ENCODE measurements around the gene LMOD3. TPM values are rescaled to one million over a fixed set of nuclear protein-coding genes. Genes with fewer than 3 reads are reported as not detected.

LMOD3 gene
- total RNA-seq, 2 experiments from 2014 or later, result not detected

- ChIA-PET CTCF (interaction anchor here (0.7 to 1.9 kb wide), 3 partner anchors 10 to 30 kb away, joined by 4 to 9 read pairs (median 5); partner anchors contain the start of gene TMF1), POLR2A (interaction anchor here (0.8 to 6.1 kb wide), 7 partner anchors 11 to 32 kb away, joined by 3 to 81 read pairs (median 5); partner anchors contain the start of gene TMF1)
- Mint-ChIP-seq H3K4me1 (ENCODE audit: low read depth) (peaks cover 60% of the 10 kb centered on the region), H3K27me3 (no peaks in the 10 kb centered on the region), H3K4me3 (peak overlapping the region; percentile 51), H3K9me3 (no peaks in the 10 kb centered on the region), H3K27ac (peak overlapping the region; percentile 97), H3K36me3 (peaks cover 14% of the 10 kb centered on the region)
- DNase-seq, result peak; percentile 32
- intact Hi-C loops (cut with micrococcal nuclease), result loop anchor here (2.0 to 5.0 kb wide), 3 partner anchors 13 to 1981 kb away; no protein-coding TSS in a partner anchor
These were observed 40.7 kb downstream of the LMOD3 start for GRCh38 chr3:69081583-69082262.

- CTCF ChIA-PET, result no interaction called here
- peak; percentile 96 for DNase-seq
- H3K27ac Mint-ChIP-seq, result peak within 1 kb of the TSS; percentile 97
- peaks cover 8% of the 10 kb centered on the region for H3K36me3 Mint-ChIP-seq
- intact Hi-C loops (cut with micrococcal nuclease), result loop anchor here (1.0 to 5.0 kb wide), 3 partner anchors 14 to 1982 kb away; no protein-coding TSS in a partner anchor
- peaks cover 62% of the 10 kb centered on the region for H3K4me1 Mint-ChIP-seq (ENCODE audit: low read depth)
- no peaks in the 10 kb centered on the region for H3K27me3 Mint-ChIP-seq
- no peaks in the 10 kb centered on the region for H3K9me3 Mint-ChIP-seq
- peak within 1 kb of the TSS; percentile 78 for H3K4me3 Mint-ChIP-seq
- POLR2A ChIA-PET, result interaction anchor here (1.7 to 6.1 kb wide), 2 partner anchors 13 to 29 kb away, joined by 6 to 81 read pairs; partner anchors contain the start of gene TMF1
These were observed 42.0 kb downstream of the LMOD3 start, which contains the start of gene UBA3 for GRCh38 chr3:69080233-69080920. UBA3 (minus strand) TSS chr3:69080365; CDS start chr3:69080353, 12 bp downstream.

GRCh38 chr3:69079269-69080159 lies 42.9 kb downstream of the LMOD3 start:
- CTCF ChIA-PET, result interaction anchor here (1.2 kb wide), 1 partner anchor 20 kb away, joined by 3 read pairs; no protein-coding TSS in a partner anchor
- peaks cover 8% of the 10 kb centered on the region for H3K36me3 Mint-ChIP-seq

GRCh38 chr3:69072928-69073327 lies 49.5 kb downstream of the LMOD3 start:
- H3K27me3 Mint-ChIP-seq, result no peaks in the 10 kb centered on the region
- intact Hi-C loops (cut with micrococcal nuclease), result no loop called here
- H3K27ac Mint-ChIP-seq, result no peak overlapping the region
- peaks cover 37% of the 10 kb centered on the region for H3K36me3 Mint-ChIP-seq
- H3K4me3 Mint-ChIP-seq, result no peak overlapping the region
- H3K9me3 Mint-ChIP-seq, result no peaks in the 10 kb centered on the region
- CTCF ChIA-PET, result no interaction called here
- POLR2A ChIA-PET, result no interaction called here
- H3K4me1 Mint-ChIP-seq (ENCODE audit: low read depth), result peaks cover 30% of the 10 kb centered on the region
- no peak for DNase-seq

More at GRCh38 chr3:69079269-69080159, 42.9 kb downstream of the LMOD3 start:
- Mint-ChIP-seq H3K27me3 (no peaks in the 10 kb centered on the region), H3K4me1 (ENCODE audit: low read depth) (peaks cover 60% of the 10 kb centered on the region), H3K4me3 (peak overlapping the region; percentile 78), H3K27ac (peak overlapping the region; percentile 75), H3K9me3 (no peaks in the 10 kb centered on the region)
- POLR2A ChIA-PET, result interaction anchor here (0.6 to 6.1 kb wide), 5 partner anchors 12 to 28 kb away, joined by 3 to 81 read pairs (median 7); partner anchors contain the start of gene TMF1
- intact Hi-C loops (cut with micrococcal nuclease), result loop anchor here (1.0 to 5.0 kb wide), 3 partner anchors 14 to 1983 kb away; no protein-coding TSS in a partner anchor
- DNase-seq, result peak; percentile 25

GRCh38 chr3:69066121-69066520 lies 56.3 kb downstream of the LMOD3 start:
- H3K27me3 Mint-ChIP-seq, result no peaks in the 10 kb centered on the region
- H3K9me3 Mint-ChIP-seq, result no peaks in the 10 kb centered on the region
- no peak overlapping the region for H3K4me3 Mint-ChIP-seq
- H3K4me1 Mint-ChIP-seq (ENCODE audit: low read depth), result peaks cover 36% of the 10 kb centered on the region
- DNase-seq, result no peak
- intact Hi-C loops (cut with micrococcal nuclease), result no loop called here
- ChIA-PET POLR2A (interaction anchor here (0.8 to 1.8 kb wide), 3 partner anchors 16 to 20 kb away, joined by 3 to 5 read pairs (median 4); no protein-coding TSS in a partner anchor), CTCF (interaction anchor here (3.6 kb wide), 1 partner anchor 13 kb away, joined by 13 read pairs; the partner anchor contains the start of gene TMF1)
- peak overlapping the region; percentile 76 for H3K27ac Mint-ChIP-seq
- H3K36me3 Mint-ChIP-seq, result peaks cover 31% of the 10 kb centered on the region

GRCh38 chr3:69065318-69065964 lies 57.0 kb downstream of the LMOD3 start:
- DNase-seq, result peak; percentile 50
- Mint-ChIP-seq H3K27me3 (no peaks in the 10 kb centered on the region), H3K36me3 (peaks cover 30% of the 10 kb centered on the region), H3K4me1 (ENCODE audit: low read depth) (peaks cover 40% of the 10 kb centered on the region), H3K4me3 (peak overlapping the region; percentile 23), H3K9me3 (peaks cover 5% of the 10 kb centered on the region), H3K27ac (peak overlapping the region; percentile 76)
- POLR2A ChIA-PET, result interaction anchor here (0.7 to 2.3 kb wide), 4 partner anchors 13 to 34 kb away, joined by 3 to 9 read pairs (median 4); no protein-coding TSS in a partner anchor
- intact Hi-C loops (cut with micrococcal nuclease), result loop anchor here (1.0 kb wide), 1 partner anchor 15 kb away; the partner anchor contains the start of gene UBA3
- CTCF ChIA-PET, result interaction anchor here (0.7 to 3.6 kb wide), 2 partner anchors 13 to 217 kb away, joined by 3 to 13 read pairs; partner anchors contain the start of gene TMF1

- CTCF ChIA-PET, result interaction anchor here (3.6 kb wide), 1 partner anchor 11 kb away, joined by 13 read pairs; the partner anchor contains the start of gene TMF1
- Mint-ChIP-seq H3K9me3 (peaks cover 5% of the 10 kb centered on the region), H3K36me3 (peaks cover 41% of the 10 kb centered on the region), H3K4me3 (no peak overlapping the region), H3K27ac (peak overlapping the region; percentile 75), H3K27me3 (no peaks in the 10 kb centered on the region), H3K4me1 (ENCODE audit: low read depth) (peaks cover 55% of the 10 kb centered on the region)
- intact Hi-C loops (cut with micrococcal nuclease), result no loop called here
- DNase-seq, result no peak
- POLR2A ChIA-PET, result interaction anchor here (0.7 to 2.3 kb wide), 4 partner anchors 11 to 29 kb away, joined by 3 to 9 read pairs (median 3); partner anchors contain the start of genes ARL6IP5 and TMF1
These were observed 58.8 kb downstream of the LMOD3 start for GRCh38 chr3:69063636-69064035.

GRCh38 chr3:69059688-69060087 lies 62.7 kb downstream of the LMOD3 start:
- Mint-ChIP-seq H3K27me3 (no peaks in the 10 kb centered on the region), H3K9me3 (peaks cover 5% of the 10 kb centered on the region), H3K36me3 (peaks cover 56% of the 10 kb centered on the region), H3K27ac (peak overlapping the region; percentile 93), H3K4me3 (no peak overlapping the region), H3K4me1 (ENCODE audit: low read depth) (peaks cover 45% of the 10 kb centered on the region)
- CTCF ChIA-PET, result interaction anchor here (1.4 to 1.5 kb wide), 2 partner anchors 23 to 35 kb away, joined by 3 to 5 read pairs; no protein-coding TSS in a partner anchor
- no peak for DNase-seq
- POLR2A ChIA-PET, result interaction anchor here (0.9 to 4.4 kb wide), 4 partner anchors 10 to 46 kb away, joined by 3 to 38 read pairs (median 4); partner anchors contain the start of genes ARL6IP5 and EOGT
- intact Hi-C loops (cut with micrococcal nuclease), result loop anchor here (1.0 kb wide), 2 partner anchors 8 to 25 kb away; partner anchors contain the start of gene ARL6IP5

- CTCF ChIA-PET, result interaction anchor here (1.5 kb wide), 2 partner anchors 31 to 36 kb away, joined by 3 read pairs; no protein-coding TSS in a partner anchor
- H3K27me3 Mint-ChIP-seq, result no peaks in the 10 kb centered on the region
- no peak for DNase-seq
- H3K36me3 Mint-ChIP-seq, result peaks cover 54% of the 10 kb centered on the region
- peaks cover 37% of the 10 kb centered on the region for H3K4me1 Mint-ChIP-seq (ENCODE audit: low read depth)
- H3K27ac Mint-ChIP-seq, result peak overlapping the region; percentile 93
- POLR2A ChIA-PET, result interaction anchor here (0.6 to 4.4 kb wide), 2 partner anchors 26 to 49 kb away, joined by 4 to 38 read pairs; partner anchors contain the start of gene ARL6IP5
- H3K4me3 Mint-ChIP-seq, result no peak overlapping the region
- H3K9me3 Mint-ChIP-seq, result peaks cover 5% of the 10 kb centered on the region
- intact Hi-C loops (cut with micrococcal nuclease), result loop anchor here (1.0 kb wide), 2 partner anchors 8 to 25 kb away; partner anchors contain the start of gene ARL6IP5
These were observed 63.5 kb downstream of the LMOD3 start for GRCh38 chr3:69058947-69059224.

- ChIA-PET CTCF (interaction anchor here (1.5 kb wide), 2 partner anchors 32 to 36 kb away, joined by 3 read pairs; no protein-coding TSS in a partner anchor), POLR2A (interaction anchor here (0.6 to 4.4 kb wide), 3 partner anchors 18 to 49 kb away, joined by 3 to 38 read pairs (median 4); partner anchors contain the start of gene ARL6IP5)
- Mint-ChIP-seq H3K27ac (peak overlapping the region; percentile 93), H3K36me3 (peaks cover 54% of the 10 kb centered on the region), H3K4me3 (no peak overlapping the region), H3K27me3 (no peaks in the 10 kb centered on the region), H3K9me3 (peaks cover 5% of the 10 kb centered on the region), H3K4me1 (ENCODE audit: low read depth) (peaks cover 32% of the 10 kb centered on the region)
- intact Hi-C loops (cut with micrococcal nuclease), result no loop called here
- no peak for DNase-seq
These were observed 64.0 kb downstream of the LMOD3 start for GRCh38 chr3:69058180-69058946.

Data from activated CD4-positive, alpha-beta memory T cell treated with anti-CD3 and anti-CD28 coated beads for 36 hours (primary cell).